AG09319 (cell line): ENCODE data around the gene HKDC1.

Experiments used
- DNase-seq: peaks from one replicate; pipeline ENCODE4 v3.0.0-alpha.2; 2010; ENCODE audit warnings: low read depth; ENCODE audit errors: extremely low read depth
- TF ChIP-seq, protein P1 (sequence below): IDR thresholded peaks from 2 replicates; pipeline ENCODE4 v1.5.1; 2011; ENCODE audit warnings: low read depth, mild to moderate bottlenecking, inconsistent platforms, low read length, moderate library complexity

The HKDC1 gene

DNA sequence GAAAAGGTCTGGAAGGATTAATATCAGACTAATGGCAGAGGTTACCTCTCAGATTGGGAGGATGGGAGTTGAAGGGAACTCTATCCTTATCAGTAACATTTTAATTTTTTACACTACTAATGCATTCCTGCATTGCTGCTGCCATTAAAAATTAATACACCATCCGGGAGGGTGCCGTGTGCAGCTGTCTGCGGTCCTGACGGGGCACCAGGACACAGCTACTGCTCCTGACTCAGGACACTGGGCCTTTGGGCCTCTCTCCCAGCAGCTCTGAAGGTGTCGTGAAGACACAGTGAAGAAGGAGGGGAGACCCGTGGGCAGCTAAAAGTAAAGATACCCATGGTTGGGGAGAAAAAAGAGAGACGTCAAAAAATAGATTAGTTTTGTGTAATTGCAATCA, 34.7 kb downstream of the HKDC1 start:
- no peak for DNase-seq
- TF ChIP-seq, protein P1, sequence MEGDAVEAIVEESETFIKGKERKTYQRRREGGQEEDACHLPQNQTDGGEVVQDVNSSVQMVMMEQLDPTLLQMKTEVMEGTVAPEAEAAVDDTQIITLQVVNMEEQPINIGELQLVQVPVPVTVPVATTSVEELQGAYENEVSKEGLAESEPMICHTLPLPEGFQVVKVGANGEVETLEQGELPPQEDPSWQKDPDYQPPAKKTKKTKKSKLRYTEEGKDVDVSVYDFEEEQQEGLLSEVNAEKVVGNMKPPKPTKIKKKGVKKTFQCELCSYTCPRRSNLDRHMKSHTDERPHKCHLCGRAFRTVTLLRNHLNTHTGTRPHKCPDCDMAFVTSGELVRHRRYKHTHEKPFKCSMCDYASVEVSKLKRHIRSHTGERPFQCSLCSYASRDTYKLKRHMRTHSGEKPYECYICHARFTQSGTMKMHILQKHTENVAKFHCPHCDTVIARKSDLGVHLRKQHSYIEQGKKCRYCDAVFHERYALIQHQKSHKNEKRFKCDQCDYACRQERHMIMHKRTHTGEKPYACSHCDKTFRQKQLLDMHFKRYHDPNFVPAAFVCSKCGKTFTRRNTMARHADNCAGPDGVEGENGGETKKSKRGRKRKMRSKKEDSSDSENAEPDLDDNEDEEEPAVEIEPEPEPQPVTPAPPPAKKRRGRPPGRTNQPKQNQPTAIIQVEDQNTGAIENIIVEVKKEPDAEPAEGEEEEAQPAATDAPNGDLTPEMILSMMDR, result no peak

DNA sequence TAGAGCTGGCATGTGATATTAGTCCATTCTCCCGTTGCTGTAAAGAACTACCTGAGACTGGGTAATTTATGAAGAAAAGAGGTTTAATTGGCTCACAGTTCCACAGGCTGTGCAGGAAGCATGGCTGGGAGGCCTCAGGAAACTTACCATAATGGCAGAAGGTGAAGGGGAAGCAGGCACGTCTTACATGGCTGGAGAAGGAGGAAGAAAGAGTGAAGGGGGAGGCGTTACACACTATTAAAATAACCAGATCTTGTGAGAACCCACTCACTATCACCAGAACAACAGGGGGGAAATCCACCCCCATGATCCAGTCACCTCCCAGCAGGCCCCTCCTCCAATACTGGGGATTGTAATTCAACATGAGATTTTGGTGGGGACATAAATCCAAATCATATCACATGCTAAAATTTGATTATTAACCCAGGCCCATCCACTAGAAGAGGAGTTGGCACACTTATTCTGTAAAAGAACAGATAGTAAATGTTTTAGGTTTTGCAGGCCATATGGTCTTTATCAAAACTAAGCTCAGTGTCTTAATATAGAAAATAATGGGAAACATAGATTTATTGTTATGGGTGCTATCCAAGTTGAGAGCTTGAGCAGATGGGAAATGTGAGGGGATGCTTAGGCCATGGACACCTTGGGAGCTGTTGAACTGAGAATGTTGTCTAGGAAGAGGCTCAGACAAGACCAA, 39.6 kb downstream of the HKDC1 start:
- DNase-seq, result no peak
- TF ChIP-seq, protein P1, result no peak

DNA sequence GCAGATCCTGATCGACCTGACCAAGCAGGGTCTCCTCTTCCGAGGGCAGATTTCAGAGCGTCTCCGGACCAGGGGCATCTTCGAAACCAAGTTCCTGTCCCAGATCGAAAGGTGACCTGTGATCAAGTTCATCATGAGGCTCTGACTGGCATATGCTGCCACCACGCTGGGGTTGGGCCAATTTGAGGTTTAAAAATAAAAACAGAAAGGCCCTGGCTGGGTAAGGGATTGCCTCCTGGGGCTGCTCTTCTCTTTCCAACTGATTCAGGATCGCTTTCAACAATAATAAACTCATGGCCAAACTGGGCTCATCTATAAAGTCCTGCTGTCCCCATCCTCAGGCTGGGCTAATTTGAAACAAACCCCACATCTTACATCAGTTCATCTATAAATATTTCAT, 41.1 kb downstream of the HKDC1 start:
- DNase-seq, result no peak
- TF ChIP-seq, protein P1, result no peak

DNA sequence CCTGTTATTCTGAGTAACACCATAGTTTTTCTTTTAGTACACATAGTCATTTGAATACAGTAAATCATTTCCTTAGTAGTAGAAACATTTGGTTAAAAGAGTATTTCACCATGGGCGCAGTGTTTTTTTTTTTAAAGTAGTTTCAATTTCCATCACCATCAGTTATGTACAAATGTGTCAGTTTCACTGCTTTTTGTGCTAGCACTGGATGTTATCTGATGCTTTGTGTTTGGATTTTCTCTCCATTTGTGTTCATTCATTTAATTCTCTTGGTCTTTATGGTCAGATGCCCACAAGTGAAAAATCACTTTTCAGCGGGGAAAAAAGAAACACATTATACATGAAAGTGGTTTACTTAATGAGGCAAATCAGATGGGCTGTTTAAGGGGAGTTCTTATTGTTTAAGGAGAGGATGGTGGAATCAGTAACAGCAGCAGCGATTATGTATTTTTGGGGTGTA, 42.2 kb downstream of the HKDC1 start:
- TF ChIP-seq, protein P1, result no peak
- no peak for DNase-seq

DNA sequence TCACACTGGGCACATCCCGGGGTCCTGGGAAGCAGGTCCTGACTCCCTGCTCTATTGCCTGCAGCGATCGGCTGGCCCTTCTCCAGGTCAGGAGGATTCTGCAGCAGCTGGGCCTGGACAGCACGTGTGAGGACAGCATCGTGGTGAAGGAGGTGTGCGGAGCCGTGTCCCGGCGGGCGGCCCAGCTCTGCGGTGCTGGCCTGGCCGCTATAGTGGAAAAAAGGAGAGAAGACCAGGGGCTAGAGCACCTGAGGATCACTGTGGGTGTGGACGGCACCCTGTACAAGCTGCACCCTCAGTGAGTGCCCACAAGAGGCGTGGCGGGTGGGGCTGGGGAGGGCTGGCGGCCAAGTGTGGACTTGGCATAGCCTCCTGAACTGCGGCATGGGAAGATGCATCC, 45.4 kb downstream of the HKDC1 start:
- DNase-seq, result no peak
- TF ChIP-seq, protein P1, result no peak

DNA sequence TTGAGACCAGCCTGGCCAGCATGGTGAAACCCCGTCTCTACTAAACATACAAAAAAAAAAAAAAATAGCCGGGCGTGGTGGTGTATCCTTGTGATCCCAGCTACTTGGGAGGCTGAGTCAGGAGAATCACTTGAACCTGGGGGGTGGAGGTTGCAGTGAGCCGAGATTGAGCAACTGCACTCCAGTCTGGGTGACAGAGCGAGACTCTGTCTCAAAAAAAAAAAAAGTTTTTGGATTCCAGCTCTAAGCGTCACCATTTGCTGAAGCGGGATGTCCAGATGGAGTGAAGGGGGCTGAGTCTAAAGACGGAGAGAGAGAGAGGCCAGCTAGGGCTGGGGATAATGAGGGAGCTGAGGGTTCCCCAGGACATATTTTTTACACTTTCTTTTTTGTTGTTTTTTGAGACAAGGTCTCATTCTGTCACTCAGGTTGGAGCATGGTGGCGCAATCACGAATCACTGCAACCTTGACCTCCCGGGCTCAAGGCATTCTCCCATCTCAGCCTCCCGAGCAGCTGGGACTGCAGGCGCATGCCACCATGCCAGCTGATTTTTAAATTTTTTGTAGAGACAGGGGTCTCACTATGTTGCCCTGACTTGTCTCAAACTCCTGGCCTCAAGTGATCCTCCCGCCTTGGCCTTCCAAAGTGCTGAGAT, 48.8 kb downstream of the HKDC1 start:
- TF ChIP-seq, protein P1, result no peak
- no peak for DNase-seq

DNA sequence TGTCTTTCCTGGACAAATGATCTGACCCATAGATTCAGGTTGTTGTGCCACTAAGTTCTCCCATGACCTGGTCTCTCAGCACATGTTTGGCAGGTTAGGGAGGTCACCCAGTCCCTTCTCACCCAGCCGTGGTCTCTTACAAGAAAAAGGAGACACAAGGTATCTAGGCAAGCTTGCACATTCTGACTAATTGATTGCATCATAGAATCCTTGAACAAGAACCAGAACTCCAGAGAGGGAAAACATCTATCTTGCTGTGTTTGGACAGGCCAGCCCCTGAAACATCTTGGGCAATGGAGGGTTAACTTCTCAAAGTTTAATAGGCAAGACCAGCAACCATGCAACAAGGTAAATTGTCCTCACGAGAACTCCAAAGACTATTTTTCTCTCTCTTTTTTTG, 49.6 kb downstream of the HKDC1 start:
- TF ChIP-seq, protein P1, result no peak
- no peak for DNase-seq
